ENCODE data around the gene PTPN14. TPM values are rescaled to one million over a fixed set of nuclear protein-coding genes. Genes with fewer than 3 reads are reported as not detected.

PTPN14 gene
- total and polyA plus RNA-seq, 2 of the 4 experiments (the other 2 are of a cell fraction): 21.5 to 31.7 TPM

DNA sequence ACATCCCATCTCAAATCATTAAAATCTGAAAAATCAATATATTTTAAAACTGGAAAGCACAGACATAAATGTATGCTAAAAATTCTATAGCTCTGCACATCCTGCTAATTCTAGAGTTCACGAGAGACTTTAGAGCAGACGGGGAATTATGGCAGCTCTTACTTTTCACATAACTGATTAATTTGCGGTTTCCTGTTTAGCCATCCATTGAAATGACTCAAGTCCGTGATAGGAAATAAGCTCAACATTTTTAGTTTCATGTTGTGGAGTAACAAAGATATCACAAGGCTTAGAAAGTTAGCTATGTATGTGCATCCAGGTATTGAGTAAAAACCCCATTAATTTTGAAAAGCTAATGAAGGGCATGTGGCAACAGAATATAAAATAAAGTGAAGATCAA, 147.2 kb downstream of the PTPN14 start:
- Histone ChIP-seq H3K27me3 (ENCODE audit: control insufficient read depth, insufficient read depth, low read length) (no peaks in the 10 kb centered on the region), H4K91ac (ENCODE audit: insufficient read depth, low read depth, low read length) (no peak overlapping the region), H3K18ac (ENCODE audit: low read depth, low read length) (no peak overlapping the region), H3K9me3 (ENCODE audit: control insufficient read depth, insufficient read depth, low read length) (no peaks in the 10 kb centered on the region), H3K14ac (replicated peaks; ENCODE audit: low read depth, low read length) (no peak overlapping the region), H2BK120ac (ENCODE audit: low read depth, low read length) (peak overlapping the region; percentile 90; the same call in 1 of the 2 replicates), H3K79me1 (ENCODE audit: low read depth in 1 of 2, low read length in 2 of 2) (peaks cover 37 to 56% of the 10 kb centered on the region in 2 experiments), H3K36me3 (ENCODE audit: control insufficient read depth, insufficient read depth, low read length) (peaks cover 19% of the 10 kb centered on the region), H3K4me1 (ENCODE audit: control insufficient read depth, insufficient read depth, low read length) (peaks cover 18% of the 10 kb centered on the region), H3K9me1 (ENCODE audit: insufficient read depth, low read length) (peaks cover 18% of the 10 kb centered on the region), H4K20me1 (ENCODE audit: insufficient read depth, low read length) (no peaks in the 10 kb centered on the region), H3K4ac (ENCODE audit: low read depth, low read length) (0 out of 2 replicates have a peak overlapping the region, but pooled peaks have one; percentile 86), H2BK20ac (ENCODE audit: low read depth, low read length) (no peak overlapping the region), H2BK5ac (ENCODE audit: low read depth, low read length, poor library complexity, severe bottlenecking) (peak overlapping the region; percentile 96), H3K27ac (ENCODE audit: insufficient read depth, low read length) (peak overlapping the region; percentile 86; the same call in 1 of the 2 replicates), H4K8ac (ENCODE audit: low read depth in 2 of 2, low read length in 2 of 2) (peak overlapping the region; percentile 63 to 70; a peak in 1 of 4 replicates), H2AK5ac (ENCODE audit: low read depth, low read length) (no peak overlapping the region), H3K4me3 (ENCODE audit: insufficient read depth, low read depth, low read length) (no peak overlapping the region), H3K9ac (ENCODE audit: low read depth, low read length) (no peak overlapping the region), H4K5ac (ENCODE audit: low read depth, low read length) (no peak overlapping the region), H3K23ac (ENCODE audit: low read depth, low read length) (no peak overlapping the region), H2AK9ac (replicated peaks; ENCODE audit: low read depth, low read length, poor library complexity) (no peak overlapping the region), H3K4me2 (ENCODE audit: low read depth, low read length) (peak overlapping the region; percentile 55), H2AFZ (replicated peaks; ENCODE audit: low read length, poor library complexity) (no peak overlapping the region), H3K56ac (ENCODE audit: extremely low read depth, insufficient read depth, low read length) (no peak overlapping the region), H2BK15ac (ENCODE audit: low read depth, low read length) (no peak overlapping the region)
- intact Hi-C loops (cut with micrococcal nuclease) (no loop called here), in situ Hi-C loops (cut with MboI; ENCODE audit: low sequenced_read_pairs) (no loop called here), dilution Hi-C loops (cut with HindIII; ENCODE audit: low sequenced_read_pairs, unreplicated experiment) (no loop called here)
- no peak for TF ChIP-seq POLR2A (IDR thresholded peaks at IDR 0.05; ENCODE audit: low read depth, low read length)
- no peak for TF ChIP-seq ELK1 (IDR thresholded peaks at IDR 0.05; ENCODE audit: borderline replicate concordance, low read depth, low read length)
- TF ChIP-seq RFX5 (IDR thresholded peaks at IDR 0.05; ENCODE audit: low read depth, low read length): no peak
- TF ChIP-seq MAFK (IDR thresholded peaks at IDR 0.05; ENCODE audit: low read depth, low read length): no peak
- peak; percentile 71 for TF ChIP-seq FOS (IDR thresholded peaks at IDR 0.05; ENCODE audit: low read depth, low read length)
- TF ChIP-seq CEBPB (IDR thresholded peaks at IDR 0.05; ENCODE audit: low read depth, low read length): peak; percentile 34; the same call in 1 of the 2 replicates
- TF ChIP-seq MAZ (IDR thresholded peaks at IDR 0.05; ENCODE audit: borderline replicate concordance, low read depth, low read length): no peak
- no peak for TF ChIP-seq USF2 (IDR thresholded peaks at IDR 0.05; ENCODE audit: low read depth, low read length)
- no peak for TF ChIP-seq NFE2L2 (IDR thresholded peaks at IDR 0.05; ENCODE audit: low read depth, low read length)
- POLR2A ChIA-PET (ENCODE audit: unreplicated experiment): no interaction called here
- BruUV-seq (replicated peaks): no TSS peak
- peak; percentile 88 for DNase-seq
- CTCF ChIA-PET: interaction anchor here (1.2 kb wide), 1 partner anchor 38 kb away, joined by 3 read pairs; no protein-coding TSS in a partner anchor
- peak; percentile 59 for ATAC-seq (ENCODE audit: low read depth)
- WGBS, 2 experiments (ENCODE audit: extremely low coverage in 2 of 2, insufficient read length in 1 of 2): 100% methylated on average over 1 of the region's 4 CpGs; no CpG with 5 or more reads in 1 of the 2 experiments

Data from IMR-90 (cell line).